Suppressor macrophage treated with lipopolysaccharide for 4 hours (primary cell): ENCODE measurements around the gene LMNB1.
"Not testable (repeated sequence)": the region's sequence is repeated elsewhere in the genome, so short reads cannot be mapped to it uniquely, and the experiment has no call there.

Experiments used
- DNase-seq: peaks from one replicate; pipeline ENCODE4 v3.0.0-alpha.2; 2020

LMNB1 gene

DNA sequence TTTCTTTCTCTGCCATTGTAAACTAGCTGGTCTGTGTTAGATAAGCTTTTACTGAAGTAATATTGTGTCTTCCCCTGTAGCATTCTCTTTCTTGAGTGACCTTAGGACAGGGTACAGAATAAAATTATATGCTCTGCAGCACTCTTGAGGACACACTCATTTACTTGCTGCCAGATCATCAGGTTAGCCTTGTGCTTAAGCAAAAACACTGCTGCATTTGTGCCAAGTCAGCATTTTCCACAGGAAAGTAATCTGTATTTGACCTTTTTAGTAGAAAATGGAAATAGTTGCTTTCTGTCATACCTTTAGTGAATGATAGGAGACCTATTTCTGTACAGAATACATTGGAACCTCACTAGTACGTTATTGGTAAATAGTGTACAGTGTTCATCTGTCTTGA, 54.2 kb downstream of the LMNB1 start:
- DNase-seq, result no peak

DNA sequence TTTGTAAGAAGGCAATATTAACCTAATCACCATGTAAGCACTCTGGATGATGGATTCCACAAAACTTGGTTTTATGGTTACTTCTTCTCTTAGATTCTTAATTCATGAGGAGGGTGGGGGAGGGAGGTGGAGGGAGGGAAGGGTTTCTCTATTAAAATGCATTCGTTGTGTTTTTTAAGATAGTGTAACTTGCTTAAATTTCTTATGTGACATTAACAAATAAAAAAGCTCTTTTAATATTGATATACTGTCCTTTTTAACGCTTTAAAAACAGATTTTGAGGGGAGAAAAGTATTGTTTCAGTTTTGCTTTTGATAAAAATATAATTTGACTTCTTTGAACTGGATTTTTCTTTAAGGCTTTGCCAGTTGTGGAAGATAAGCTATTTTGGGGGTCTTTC, 59.8 kb downstream of the LMNB1 start:
- DNase-seq, result no peak

DNA sequence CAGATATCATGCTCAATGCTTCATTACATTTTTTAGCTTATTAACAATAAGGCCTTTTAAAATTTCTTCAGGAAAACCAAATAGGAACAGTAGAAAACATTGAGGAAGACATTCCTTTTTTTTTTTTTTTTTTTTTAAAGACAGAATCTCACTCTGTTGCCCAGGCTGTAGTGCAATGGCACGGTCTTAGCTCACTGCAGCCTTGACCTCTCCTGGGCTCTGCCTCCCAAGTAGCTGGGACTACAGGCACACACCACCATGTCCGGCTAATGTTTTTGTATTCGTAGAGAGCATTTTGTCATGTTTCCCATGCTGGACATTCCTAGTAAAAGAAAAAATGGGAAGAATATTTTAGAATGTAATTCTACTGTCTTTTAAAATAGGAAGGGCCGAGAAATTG, 60.3 kb downstream of the LMNB1 start:
- no peak for DNase-seq

DNA sequence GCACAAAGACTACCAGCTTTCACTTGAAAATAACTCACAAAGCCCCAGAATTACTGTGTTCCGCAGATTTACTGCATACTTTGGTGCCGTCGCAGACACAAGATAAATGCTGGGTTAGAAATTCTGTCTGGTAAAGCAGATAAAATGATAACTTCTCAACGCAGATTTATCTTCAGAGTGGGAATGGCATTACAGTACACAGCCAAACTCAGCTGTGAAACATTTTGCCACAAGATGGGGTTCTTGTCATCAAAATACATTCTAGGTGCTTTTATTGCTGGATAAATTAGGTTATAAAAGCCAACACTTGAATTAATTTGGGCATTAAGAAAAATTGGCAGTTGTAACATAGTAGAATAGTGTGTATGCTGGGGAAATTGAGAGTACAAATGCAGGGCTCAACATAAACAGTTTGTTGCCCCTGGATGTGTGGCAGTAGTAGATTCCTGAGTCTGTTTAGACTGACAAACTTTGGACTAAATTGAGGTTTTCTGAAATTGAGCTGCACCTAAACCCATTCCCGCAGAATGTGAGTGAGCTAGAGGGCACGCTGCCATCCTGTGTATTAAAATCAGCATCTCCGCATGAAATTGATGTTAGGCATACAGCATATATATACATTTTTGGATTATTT, 61.1 kb downstream of the LMNB1 start:
- no peak for DNase-seq

DNA sequence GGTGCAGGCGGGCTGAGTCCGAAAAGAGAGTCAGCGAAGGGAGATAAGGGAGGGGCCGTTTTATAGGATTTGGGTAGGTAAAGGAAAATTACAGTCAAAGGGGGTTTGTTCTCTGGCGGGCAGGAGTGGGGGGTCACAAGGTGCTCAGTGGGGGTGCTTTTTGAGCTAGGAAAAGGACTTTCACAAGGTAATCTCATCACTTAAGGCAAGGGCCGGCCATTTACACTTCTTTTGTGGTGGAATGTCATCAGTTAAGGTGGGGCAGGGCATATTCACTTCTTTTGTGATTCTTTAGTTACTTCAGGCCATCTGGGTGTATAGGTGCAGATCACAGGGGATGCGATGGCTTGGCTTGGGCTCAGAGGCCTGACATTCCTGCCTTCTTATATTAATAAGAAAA, 62.5 kb downstream of the LMNB1 start:
- not testable (repeated sequence) for DNase-seq

DNA sequence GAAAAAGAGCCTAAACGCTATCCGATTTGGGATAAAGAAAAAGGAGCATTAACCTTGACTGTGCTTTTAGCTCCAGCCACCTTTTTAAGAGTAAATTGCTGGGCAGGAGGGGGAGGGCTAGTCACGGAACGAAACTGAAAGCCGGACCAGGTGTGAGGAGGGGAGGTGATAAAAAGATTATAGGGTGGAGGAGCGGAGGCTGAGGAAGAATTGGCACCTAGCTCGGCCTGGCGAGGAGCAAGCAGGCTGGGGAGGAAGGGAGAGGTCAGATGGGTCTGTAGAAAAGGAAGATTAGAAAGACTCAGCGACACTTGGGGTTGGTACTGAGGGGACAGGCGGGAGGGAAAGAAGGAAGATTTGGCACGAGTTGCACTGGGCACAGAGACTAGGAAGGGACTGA, 66.4 kb downstream of the LMNB1 start:
- not testable (repeated sequence) for DNase-seq

DNA sequence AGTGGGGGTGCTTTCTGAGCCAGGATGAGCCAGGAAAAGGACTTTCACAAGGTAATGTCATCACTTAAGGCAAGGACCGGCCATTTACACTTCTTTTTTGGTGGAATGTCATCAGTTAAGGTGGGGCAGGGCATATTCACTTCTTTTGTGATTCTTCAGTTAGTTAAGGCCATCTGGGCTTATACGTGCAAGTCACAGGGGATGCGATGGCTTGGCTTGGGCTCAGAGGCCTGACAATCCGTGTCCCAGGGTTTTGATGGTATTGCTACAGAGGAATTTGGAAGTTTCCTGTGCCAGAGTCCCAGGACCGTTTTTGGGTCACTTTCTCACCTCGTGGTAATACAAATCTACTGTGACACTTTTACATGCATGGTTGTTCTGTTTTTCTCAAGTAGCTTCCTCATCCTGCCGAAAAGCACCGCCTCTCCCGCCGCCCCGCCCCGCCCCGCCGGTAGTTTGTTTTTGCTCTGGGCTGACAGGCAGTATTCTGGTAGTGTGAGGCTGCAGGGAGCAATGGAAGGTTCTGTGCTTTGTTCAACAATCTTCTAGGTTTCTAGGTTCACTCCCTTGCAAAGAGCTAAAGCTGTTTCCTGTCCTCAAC, 68.6 kb downstream of the LMNB1 start:
- peak; percentile 59 for DNase-seq

DNA sequence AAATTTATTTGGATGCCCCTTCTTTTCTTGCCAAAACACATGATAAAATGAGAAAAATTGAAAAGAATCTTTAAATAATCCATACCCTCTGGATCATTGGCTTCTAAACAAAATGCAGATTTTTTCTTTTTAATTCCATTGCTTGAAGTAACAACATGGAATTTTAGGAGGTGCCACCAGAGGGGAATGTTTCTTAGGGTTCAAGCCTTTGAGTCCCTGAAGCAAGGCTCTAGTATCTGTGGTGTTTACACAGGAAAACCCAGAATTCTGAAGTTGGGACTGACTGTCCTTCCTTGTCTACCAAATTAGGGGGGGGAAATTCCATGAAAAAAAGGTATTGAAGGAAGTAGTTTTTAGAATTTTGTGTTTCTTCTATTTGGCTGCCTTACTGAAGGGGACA, 69.4 kb downstream of the LMNB1 start:
- no peak for DNase-seq

DNA sequence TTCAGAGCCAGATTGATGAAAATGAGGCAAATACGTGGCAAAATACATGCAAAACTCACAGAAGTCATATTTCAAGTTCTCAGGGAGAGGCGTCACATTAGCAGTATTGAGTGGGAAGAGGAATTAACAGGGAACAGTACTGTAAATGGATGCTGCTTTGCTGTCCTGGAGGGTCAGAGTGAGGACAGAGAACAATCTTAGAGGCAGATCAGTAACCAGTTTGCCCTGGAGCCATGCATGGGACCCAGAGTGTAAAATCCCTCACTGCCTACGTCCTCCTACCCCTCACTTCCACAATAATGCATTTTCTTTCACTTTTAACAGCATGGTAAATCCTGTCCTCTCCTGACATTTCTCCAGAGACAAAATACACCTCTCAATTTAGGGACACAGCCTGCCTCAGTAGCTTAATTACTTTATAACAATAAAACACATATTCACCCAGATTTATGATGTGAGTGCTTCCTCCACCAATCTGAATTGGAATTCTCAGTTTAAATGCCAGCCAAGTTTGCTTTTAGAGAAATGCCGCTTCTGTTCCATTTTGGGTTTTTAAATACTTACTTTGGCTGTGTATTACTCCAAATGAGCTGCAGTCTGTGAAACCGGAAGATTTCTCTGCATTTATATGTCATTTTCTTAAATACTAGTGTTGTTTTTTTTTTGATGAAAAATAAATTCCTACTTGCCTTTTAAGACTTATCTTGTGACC, 70.0 kb downstream of the LMNB1 start:
- DNase-seq, result peak; percentile 14

DNA sequence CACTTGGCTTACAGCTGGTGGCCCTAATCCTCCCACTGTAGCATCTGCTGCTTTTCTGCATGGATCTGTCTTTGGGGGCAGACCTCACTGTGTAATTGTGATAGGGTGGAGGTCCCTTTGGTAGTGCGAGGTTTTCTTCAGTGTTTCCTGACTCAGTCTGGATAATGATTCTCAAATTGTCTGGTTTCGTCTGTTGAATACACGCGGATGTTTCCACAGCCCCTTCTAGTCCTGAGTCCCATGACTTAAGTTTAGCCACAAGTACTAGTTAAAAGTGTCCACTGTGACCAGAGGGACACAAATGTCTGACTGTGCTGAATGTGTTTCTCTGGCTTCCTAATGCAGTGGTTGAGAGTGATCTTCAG, 70.5 kb downstream of the LMNB1 start:
- DNase-seq, result no peak

DNA sequence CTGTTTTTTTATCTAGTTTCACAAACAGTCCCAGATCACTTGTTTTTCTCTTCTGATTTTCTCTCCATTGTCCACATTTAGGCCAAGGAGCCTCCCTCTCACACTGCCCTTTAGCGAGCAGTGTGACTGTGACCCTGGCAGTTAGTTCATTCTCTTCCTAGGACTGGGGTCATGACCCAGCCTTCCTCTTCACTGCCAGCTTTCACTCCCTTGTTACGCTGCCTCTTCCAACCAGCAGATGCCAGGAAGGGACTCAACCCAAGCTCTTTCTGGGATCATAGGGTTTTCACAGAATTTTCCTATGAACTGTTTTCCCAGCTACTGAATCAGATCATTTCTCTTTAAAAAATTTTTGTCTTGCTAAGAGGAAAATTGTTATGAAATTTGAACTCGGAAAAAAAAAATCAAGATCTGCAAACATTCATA, 70.9 kb downstream of the LMNB1 start:
- DNase-seq, result no peak

DNA sequence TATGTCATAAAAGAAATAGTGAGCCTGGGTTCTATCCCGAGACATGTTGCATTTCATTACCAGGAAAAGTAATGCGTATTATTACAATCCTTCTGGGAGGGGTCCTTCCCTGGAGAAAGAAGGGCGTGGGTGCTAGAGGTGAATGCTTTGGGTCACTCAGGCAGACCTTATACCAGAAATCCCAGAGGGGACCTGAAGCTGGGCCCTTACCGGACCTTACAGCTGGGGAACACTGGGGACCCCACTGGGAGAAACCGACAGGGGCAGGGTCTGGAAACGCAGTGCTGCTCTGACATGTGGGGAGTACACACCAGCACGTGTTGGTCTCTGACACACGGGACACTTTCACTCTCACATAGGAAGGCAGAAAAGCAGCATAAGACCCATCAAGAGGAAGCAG, 71.3 kb downstream of the LMNB1 start:
- DNase-seq, result no peak

DNA sequence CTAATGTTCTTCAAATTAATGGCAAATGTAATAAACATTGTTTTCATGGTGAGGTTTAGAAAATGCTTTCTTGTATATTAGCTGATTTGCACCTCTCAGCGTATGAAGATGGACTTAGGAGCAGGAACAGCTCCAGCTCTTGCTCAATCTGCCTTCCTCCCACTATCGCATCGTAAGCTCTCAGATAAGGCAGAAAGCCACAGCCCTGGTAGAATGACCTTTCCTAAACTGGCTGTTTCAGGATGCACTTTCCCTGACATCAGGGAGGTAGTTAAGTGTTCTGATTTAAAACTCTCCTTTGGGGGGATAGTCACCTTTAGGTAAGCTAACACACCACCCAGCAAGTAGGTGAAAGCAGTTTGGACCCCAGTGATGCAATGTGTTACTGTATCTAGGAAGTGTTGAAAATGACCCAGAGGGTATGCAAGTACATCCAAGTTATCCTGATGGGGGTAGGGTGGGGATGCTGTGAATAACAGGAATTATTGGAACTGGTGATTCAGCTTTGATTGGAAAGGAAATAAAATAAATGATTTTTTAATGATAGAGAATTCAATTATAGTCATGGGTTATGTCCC, 72.3 kb downstream of the LMNB1 start:
- peak; percentile 17 for DNase-seq

DNA sequence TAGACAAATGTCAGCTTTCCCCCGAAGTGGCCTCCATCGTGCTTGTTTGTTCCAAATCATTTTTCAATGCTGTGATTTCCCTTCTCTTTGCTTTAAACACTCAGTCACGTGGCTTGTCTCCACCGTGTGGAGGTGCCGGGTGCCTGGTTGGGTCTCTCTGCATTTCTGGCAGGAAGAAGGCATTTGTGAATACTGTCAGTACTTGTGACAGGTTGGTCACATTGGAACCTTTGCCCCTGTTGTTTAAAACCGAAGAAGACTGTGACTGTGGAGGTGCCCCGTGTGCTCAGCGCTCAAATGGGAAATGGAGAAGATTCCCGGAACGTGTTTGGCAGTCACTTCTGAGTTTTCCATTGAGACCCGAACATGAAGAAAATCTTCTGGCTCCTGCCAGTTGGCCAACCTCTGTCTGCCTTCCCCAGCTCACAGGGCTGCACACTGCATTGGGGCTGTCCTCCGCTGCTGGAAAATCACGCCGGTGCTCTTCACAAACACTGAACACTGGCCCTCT, 74.6 kb downstream of the LMNB1 start:
- no peak for DNase-seq

DNA sequence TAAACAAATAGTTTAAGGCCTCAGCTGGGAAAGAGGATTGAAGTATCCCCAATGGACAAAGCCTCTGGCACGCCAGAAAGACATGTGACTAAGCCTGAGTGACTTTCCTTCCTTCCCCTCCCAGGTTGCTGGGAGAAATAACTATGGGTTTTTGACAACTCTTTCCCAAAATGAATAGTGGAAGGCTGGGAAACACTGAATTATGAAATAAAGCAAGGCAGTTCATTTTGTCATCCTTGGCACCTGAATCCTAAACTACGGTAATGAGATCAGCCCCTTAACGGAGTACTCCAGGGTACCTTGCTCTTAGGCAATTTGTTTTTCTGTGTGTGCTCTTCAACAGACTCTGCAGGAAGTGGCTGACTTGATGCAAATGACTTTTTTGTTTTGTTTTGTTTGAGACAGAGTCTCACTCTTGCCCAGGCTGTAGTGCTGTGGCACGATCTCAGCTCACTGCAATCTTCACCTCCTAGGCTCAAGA, 75.2 kb downstream of the LMNB1 start:
- no peak for DNase-seq

DNA sequence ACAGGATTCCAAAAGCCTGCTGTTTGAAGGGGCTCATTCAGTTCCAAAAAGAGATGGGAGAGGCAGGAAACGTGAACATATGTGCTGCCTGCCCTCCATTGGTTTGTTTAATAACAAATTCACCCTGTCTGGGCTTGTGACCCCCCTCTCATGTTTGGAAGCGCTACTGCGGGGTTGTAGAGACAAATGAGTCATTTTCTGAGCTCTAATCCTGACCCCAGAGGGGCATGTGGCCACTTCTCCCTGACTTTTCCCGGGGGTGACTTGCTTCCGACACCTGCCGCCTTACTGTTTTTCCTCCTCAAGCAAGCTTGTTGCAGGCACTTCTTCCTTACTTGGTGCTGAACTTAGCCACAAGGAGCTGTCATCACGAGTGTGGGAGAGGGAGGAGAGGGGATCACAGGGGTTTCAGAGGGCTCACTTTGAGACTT, 75.9 kb downstream of the LMNB1 start:
- DNase-seq, result no peak

DNA sequence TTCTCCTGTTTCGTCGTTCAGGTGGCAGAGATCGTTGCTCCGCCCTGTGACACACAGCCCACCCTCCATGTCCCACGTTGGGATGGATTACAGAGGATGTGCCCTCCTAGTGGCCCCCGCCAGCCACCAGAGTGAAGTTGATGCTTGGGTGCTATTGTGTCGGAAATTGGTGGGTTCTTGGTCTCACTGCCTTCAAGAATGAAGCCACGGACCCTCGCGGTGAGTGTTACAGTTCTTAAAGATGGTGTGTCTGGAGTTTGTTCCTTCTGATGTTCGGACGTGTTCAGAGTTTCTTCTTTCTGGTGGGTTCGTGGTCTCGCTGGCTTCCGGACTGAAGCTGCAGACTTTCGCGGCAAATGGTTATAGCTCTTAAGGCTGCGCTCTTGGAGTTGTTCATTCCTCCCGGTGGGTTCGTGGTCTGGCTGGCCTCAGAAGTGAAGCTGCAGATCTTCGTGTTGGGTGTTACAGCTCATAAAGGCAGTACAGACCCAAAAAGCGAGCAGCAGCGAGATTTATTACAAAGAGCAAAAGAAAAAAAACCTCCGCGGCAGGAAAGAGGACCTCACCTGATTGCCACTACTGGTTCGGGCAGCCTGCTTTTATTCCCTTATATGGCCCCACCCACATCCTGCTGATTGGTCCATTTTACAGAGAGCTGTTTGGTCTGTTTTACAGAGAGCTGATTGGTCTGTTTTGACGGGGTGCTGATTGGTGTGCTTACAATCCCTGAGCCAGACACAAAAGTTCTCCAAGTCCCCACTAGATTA, 76.8 kb downstream of the LMNB1 start:
- not testable (repeated sequence) for DNase-seq

DNA sequence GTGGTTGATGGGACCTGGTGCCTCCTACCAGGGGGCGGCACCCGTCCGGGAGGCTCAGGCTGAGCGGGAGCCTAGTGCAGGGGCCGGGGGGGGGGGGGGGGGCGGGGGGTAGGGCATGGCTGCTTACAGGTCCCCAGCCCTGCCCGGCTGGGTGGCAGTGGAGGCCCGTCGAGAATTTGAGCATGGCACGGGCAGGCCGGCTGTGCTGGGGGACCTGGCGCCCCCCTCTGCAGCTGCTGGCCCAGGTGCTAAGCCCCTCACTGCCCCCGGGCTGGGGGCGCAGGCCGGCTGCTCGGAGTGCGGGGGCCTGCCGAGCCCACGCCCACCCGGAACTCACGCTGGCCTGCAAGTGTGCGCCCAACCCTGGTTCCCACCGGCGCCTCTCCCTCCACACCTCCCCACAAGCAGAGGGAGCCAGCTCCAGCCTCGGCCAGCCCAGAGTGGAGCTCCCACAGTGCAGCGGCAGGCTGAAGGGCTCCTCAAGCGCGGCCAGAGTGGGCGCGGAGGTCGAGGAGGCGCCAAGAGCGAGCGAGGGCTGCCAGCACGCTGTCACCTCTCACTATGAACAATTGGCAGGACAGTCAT, 77.7 kb downstream of the LMNB1 start:
- no peak for DNase-seq

DNA sequence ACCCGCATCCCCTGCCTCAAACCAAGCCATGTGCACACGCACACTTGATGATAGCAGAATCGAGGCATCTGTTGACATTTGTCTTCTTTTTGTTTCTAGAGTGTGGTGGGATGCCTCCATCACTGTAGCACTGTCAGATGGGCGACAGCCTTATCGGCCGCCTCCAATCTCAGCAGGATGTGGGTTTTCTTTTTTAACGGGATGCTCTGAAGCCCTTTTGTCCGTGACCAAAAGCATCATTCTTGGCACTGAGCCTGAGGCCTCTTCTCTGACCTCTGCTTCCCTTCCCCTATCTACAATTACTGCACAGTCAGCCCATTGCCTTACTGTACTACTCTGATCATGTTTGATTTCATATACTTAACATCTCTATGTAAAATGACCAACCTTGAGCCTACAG, 78.3 kb downstream of the LMNB1 start:
- no peak for DNase-seq

DNA sequence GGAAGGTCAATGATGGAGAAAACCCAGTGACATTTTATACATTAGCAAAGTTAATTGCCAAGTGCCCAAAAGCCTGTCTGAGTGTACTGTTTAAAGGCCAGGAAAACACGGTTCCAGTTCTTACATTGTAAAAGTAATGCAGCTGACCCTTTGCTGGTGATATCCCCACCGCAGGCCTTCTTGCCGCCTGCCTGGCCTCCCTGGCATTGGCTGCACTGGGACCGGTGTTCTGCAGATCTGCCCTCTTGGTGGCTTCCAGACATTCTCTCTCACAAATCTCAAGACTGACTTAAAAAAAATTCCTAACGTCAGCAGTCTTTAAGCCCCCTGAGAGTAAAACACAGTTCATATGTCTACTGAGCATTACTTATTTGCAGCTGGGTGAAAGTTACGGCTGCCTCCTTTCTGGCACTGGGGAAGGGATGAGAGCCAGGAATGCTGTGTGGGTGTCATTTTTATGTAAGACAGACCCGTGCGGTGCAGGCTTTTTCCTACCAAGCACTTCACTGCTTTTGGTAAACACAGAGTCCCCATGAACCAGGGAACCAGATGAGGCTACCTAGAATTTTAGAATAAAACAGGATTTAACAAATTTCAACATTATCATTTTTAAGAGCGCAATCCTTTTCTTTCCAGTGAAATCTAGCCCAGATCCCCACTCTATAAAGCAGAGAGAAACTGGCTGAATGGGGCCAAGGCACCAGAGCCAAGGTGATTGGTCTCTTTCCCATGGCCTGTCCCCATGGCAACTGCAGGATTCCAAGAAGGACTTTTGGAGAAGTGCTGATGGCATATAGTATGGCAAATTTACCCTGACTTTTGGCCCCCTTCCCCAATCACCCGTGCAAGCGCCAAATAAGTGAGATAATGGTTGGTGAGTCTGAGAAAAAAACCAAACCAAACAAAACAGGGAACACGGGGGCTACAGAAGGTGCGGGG, 80.8 kb downstream of the LMNB1 start:
- DNase-seq, result no peak

DNA sequence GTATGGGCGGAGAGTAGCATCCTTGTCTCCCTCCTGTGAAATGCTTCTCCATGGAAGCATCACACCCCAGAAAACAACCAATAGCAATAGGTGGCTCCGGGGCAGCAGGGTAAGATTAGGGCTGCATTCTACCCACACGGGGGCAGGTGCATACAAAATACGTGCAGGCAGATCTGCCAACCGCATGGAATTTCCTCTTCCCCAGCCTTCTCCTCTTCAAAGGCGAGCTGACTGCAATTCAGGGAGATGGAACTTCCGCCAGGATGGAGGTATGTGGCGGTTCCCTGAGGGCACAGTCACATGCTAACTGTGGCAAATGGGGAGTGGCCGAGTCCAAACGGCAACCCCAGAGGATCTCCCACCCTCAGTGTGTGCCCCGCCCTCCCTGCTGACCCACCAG, 81.5 kb downstream of the LMNB1 start:
- no peak for DNase-seq
